Left hindlimb (tissue), 1 donor: ENCODE data around the gene RASAL2.

Experiments used
- DNase-seq: peaks from one replicate; pipeline ENCODE4 v3.0.0-alpha.2; 2018

The RASAL2 gene

GRCh38 chr1:178470411-178470960 lies 376.6 kb downstream of the RASAL2 start:
- no peak for DNase-seq

- no peak for DNase-seq
Observed at GRCh38 chr1:178472531-178472930, 378.6 kb downstream of the RASAL2 start.

- no peak for DNase-seq
Observed at GRCh38 chr1:178477373-178477772, 383.5 kb downstream of the RASAL2 start.

GRCh38 chr1:178477841-178478240 lies 383.9 kb downstream of the RASAL2 start:
- no peak for DNase-seq

GRCh38 chr1:178483251-178483957 lies 389.5 kb downstream of the RASAL2 start:
- no peak for DNase-seq

- no peak for DNase-seq
Observed at GRCh38 chr1:178484698-178485225, 390.9 kb downstream of the RASAL2 start.

GRCh38 chr1:178485541-178485981 lies 391.7 kb downstream of the RASAL2 start:
- no peak for DNase-seq

- no peak for DNase-seq
Observed at GRCh38 chr1:178486100-178487069, 392.5 kb downstream of the RASAL2 start.

GRCh38 chr1:178487070-178487615 lies 393.2 kb downstream of the RASAL2 start:
- no peak for DNase-seq

- DNase-seq: no peak
Observed at GRCh38 chr1:178488393-178488792, 394.5 kb downstream of the RASAL2 start.

GRCh38 chr1:178489399-178489798 lies 395.5 kb downstream of the RASAL2 start:
- DNase-seq: no peak

- no peak for DNase-seq
Observed at GRCh38 chr1:178490136-178490535, 396.2 kb downstream of the RASAL2 start.

- DNase-seq: no peak
Observed at GRCh38 chr1:178490967-178491366, 397.1 kb downstream of the RASAL2 start.

GRCh38 chr1:178491721-178492120 lies 397.8 kb downstream of the RASAL2 start:
- no peak for DNase-seq

GRCh38 chr1:178492341-178492740 lies 398.4 kb downstream of the RASAL2 start:
- DNase-seq: no peak

GRCh38 chr1:178493301-178493741 lies 399.4 kb downstream of the RASAL2 start:
- no peak for DNase-seq

- DNase-seq: no peak
Observed at GRCh38 chr1:178494569-178494971, 400.7 kb downstream of the RASAL2 start.

- no peak for DNase-seq
Observed at GRCh38 chr1:178495158-178495557, 401.3 kb downstream of the RASAL2 start.

GRCh38 chr1:178495741-178496409 lies 402.0 kb downstream of the RASAL2 start:
- no peak for DNase-seq

GRCh38 chr1:178496410-178497135 lies 402.7 kb downstream of the RASAL2 start, which contains the start of gene CLEC20A:
TSS of gene CLEC20A (minus strand) at chr1:178496964. CDS start at chr1:178496939, 25 bp downstream.
- DNase-seq: no peak

GRCh38 chr1:178497903-178498478 lies 404.1 kb downstream of the RASAL2 start:
- no peak for DNase-seq
